Keratinocyte (primary cell): ENCODE data around the gene SNX15. TPM values are rescaled to one million over a fixed set of nuclear protein-coding genes. Genes with fewer than 3 reads are reported as not detected.

Experiments
- DNase-seq: peaks from one replicate; pipeline ENCODE4 v3.0.0-alpha.2; 2011; ENCODE audit warnings: low read depth, missing footprints, low spot score
- FAIRE-seq: peaks from 2 replicates; lab custom pipeline; 2011; peaks lifted over from hg19 to GRCh38; lab: Jason Lieb, UNC
- H2AFZ ChIP-seq: 2 replicates; pipeline ENCODE4 v1.6.0; 2012; ENCODE audit warnings: low read length, control low read depth, inconsistent platforms; ENCODE audit not compliant: control insufficient read depth
- H3K27ac ChIP-seq: 2 replicates; pipeline ENCODE4 v1.5.1; 2011; ENCODE audit warnings: low read length; ENCODE audit not compliant: control insufficient read depth, insufficient read depth
- H3K27me3 ChIP-seq: 3 replicates; pipeline ENCODE4 v1.6.0; 2011; ENCODE audit warnings: low read length; ENCODE audit not compliant: control insufficient read depth, insufficient read depth; ENCODE audit errors: extremely low read depth
- H3K36me3 ChIP-seq, 2 experiments: 2 replicates in 1 of 2; 3 replicates in 1 of 2; pipeline ENCODE4 v1.5.1; 2011; ENCODE audit warnings: low read length in 2 of 2, mild to moderate bottlenecking in 1 of 2; ENCODE audit not compliant: control insufficient read depth in 2 of 2, insufficient read depth in 2 of 2; ENCODE audit errors: extremely low read depth in 1 of 2
- H3K4me1 ChIP-seq: 3 replicates; pipeline ENCODE4 v1.5.1; 2011; ENCODE audit warnings: low read length; ENCODE audit not compliant: control insufficient read depth, insufficient read depth; ENCODE audit errors: extremely low read depth
- H3K4me2 ChIP-seq: 3 replicates; pipeline ENCODE4 v1.6.0; 2011; ENCODE audit warnings: low read depth, low read length; ENCODE audit not compliant: control insufficient read depth, insufficient read depth; ENCODE audit errors: extremely low read depth
- H3K4me3 ChIP-seq, 3 experiments: fragments of 200-600 bp in 1 of 3; sonication (generic) in 1 of 3; 2 replicates in 2 of 3; 3 replicates in 1 of 3; pipeline ENCODE4 v1.5.1; 2011 to 2016; ENCODE audit warnings: low read length in 3 of 3, mild to moderate bottlenecking in 3 of 3, control low read depth in 2 of 3, inconsistent platforms in 1 of 3, low read depth in 1 of 3, mixed read lengths in 1 of 3, mixed run types in 1 of 3, moderate library complexity in 1 of 3; ENCODE audit not compliant: control insufficient read depth in 2 of 3, insufficient read depth in 2 of 3; ENCODE audit errors: extremely low read depth in 1 of 3
- H3K79me2 ChIP-seq: 2 replicates; pipeline ENCODE4 v1.6.0; 2012; ENCODE audit warnings: low read length; ENCODE audit not compliant: control insufficient read depth, insufficient read depth
- H3K9ac ChIP-seq: 3 replicates; pipeline ENCODE4 v1.6.0; 2011; ENCODE audit warnings: low read length; ENCODE audit not compliant: control insufficient read depth, insufficient read depth; ENCODE audit errors: extremely low read depth
- H3K9me1 ChIP-seq: 3 replicates; pipeline ENCODE4 v1.6.0; 2011; ENCODE audit warnings: low read length; ENCODE audit not compliant: control insufficient read depth, insufficient read depth; ENCODE audit errors: extremely low read depth
- H3K9me3 ChIP-seq: 2 replicates; pipeline ENCODE4 v1.5.1; 2012; ENCODE audit warnings: low read depth, low read length; ENCODE audit not compliant: control insufficient read depth
- H4K20me1 ChIP-seq: 3 replicates; pipeline ENCODE4 v1.6.0; 2011; ENCODE audit warnings: low read length; ENCODE audit not compliant: control insufficient read depth, insufficient read depth; ENCODE audit errors: extremely low read depth
- EZH2 ChIP-seq: IDR thresholded peaks from one replicate; pipeline ENCODE4 v1.6.1; 2012; ENCODE audit warnings: inconsistent platforms, mild to moderate bottlenecking, low read length, moderate library complexity
- dilution Hi-C: fragments of 300-500 bp; cut with MboI; formaldehyde crosslinking; loops from one replicate; pipeline ENCODE4 v1.7.0; 2020; ENCODE audit warnings: low sequenced_read_pairs; ENCODE audit not compliant: extremely low pct_ligation_motif_present
- polyA plus RNA-seq, 5 experiments: library from polyadenylated mRNA; depleted of rRNA in 3 of 5; stranded (reverse) in 3 of 5; stranded (forward) in 1 of 5; unstranded in 1 of 5; fragments of >200 nt; gene quantifications; 1 replicate in 1 of 5; 2 replicates in 3 of 5; 3 replicates in 1 of 5; pipeline versions ENCODE4 v1.2.1 to v1.2.3, GENCODE V29; 2011 to 2012; ENCODE audit warnings: missing spikeins in 2 of 5, low read depth in 1 of 5, low replicate concordance in 1 of 5
- TF ChIP-seq, protein P1 (sequence below), 3 experiments: IDR thresholded peaks in 1 of 3; conservative IDR thresholded peaks in 1 of 3; optimal IDR thresholded peaks in 1 of 3; 2 replicates in 2 of 3; 3 replicates in 1 of 3; pipeline versions ENCODE3 to v1.5.1; 2011; ENCODE audit warnings: low read length in 3 of 3, mild to moderate bottlenecking in 3 of 3, moderate library complexity in 2 of 3, control low read depth in 1 of 3, inconsistent platforms in 1 of 3; ENCODE audit not compliant: insufficient read depth in 2 of 3; ENCODE audit errors: extremely low read depth in 1 of 3

The SNX15 gene
- polyA plus RNA-seq, 1 donor (not counting 4 experiments of a cell fraction or from before 2014, with no cell fraction given) = 1.8 TPM

DNA sequence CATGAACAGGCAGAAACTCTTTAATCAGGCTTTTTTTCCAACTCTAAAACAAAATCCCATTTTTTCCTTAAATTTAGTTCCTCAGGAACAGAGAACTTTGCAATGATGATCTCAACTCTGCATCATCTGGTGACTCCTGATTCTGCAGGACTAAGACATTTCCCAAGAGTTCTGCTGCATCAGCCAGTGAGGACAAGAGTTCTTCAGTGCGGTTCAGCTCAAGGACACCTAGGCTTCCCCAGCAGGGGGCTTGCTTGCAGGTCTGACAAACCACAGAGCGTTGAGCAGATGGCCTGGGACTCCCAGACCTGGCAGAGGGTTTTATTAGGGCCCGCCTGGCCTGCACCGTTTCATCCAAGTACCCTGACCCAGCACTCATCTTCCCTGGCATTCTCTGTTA, 50.2 kb downstream of the SNX15 start:
- Histone ChIP-seq H3K9me3 (no peaks in the 10 kb centered on the region), H3K27me3 (no peaks in the 10 kb centered on the region), H2AFZ (no peak overlapping the region), H3K9ac (no peak overlapping the region), H3K9me1 (peaks cover 3% of the 10 kb centered on the region), H4K20me1 (no peaks in the 10 kb centered on the region), H3K4me3 (no peak overlapping the region), H3K27ac (no peak overlapping the region), H3K4me2 (no peak overlapping the region), H3K79me2 (peaks cover 32% of the 10 kb centered on the region), H3K36me3 (peaks cover 0 to 31% of the 10 kb centered on the region in 2 experiments), H3K4me1 (peaks cover 14% of the 10 kb centered on the region)
- TF ChIP-seq, protein P1, sequence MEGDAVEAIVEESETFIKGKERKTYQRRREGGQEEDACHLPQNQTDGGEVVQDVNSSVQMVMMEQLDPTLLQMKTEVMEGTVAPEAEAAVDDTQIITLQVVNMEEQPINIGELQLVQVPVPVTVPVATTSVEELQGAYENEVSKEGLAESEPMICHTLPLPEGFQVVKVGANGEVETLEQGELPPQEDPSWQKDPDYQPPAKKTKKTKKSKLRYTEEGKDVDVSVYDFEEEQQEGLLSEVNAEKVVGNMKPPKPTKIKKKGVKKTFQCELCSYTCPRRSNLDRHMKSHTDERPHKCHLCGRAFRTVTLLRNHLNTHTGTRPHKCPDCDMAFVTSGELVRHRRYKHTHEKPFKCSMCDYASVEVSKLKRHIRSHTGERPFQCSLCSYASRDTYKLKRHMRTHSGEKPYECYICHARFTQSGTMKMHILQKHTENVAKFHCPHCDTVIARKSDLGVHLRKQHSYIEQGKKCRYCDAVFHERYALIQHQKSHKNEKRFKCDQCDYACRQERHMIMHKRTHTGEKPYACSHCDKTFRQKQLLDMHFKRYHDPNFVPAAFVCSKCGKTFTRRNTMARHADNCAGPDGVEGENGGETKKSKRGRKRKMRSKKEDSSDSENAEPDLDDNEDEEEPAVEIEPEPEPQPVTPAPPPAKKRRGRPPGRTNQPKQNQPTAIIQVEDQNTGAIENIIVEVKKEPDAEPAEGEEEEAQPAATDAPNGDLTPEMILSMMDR (optimal IDR thresholded peaks at IDR 0.05 in 1 of 3, IDR thresholded peaks at IDR 0.05 in 1 of 3, conservative IDR thresholded peaks at IDR 0.05 in 1 of 3; ENCODE audit: extremely low read depth in 1 of 3, insufficient read depth in 2 of 3, low read length in 3 of 3) = no peak
- TF ChIP-seq EZH2 = no peak
- DNase-seq (no peak), FAIRE-seq (no peak)
- dilution Hi-C loops = no loop called here

DNA sequence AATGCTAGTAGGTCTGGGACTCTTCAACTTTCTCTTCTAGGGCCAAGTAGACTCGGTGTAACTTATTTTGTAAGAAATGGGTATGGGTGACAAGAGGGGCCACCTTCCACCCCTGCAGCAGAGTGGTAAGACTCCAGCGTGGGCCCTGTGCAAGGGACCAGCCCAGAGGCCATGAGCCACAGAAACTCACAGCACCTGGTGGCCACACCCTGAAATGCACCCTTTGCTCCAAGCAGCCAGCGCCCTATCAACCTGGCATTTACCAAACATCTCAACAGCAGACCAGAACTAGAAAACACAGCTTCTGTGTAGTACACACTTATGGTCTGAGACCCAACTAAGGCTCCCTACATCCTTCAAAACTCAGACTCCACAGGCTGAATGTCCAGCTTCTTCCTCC, 50.9 kb downstream of the SNX15 start:
- DNase-seq (no peak), FAIRE-seq (no peak)
- no peaks in the 10 kb centered on the region for H4K20me1 ChIP-seq
- dilution Hi-C loops = no loop called here
- H3K27me3 ChIP-seq = no peaks in the 10 kb centered on the region
- H3K4me2 ChIP-seq = no peak overlapping the region
- no peak overlapping the region for H3K9ac ChIP-seq
- H3K9me1 ChIP-seq = peaks cover 3% of the 10 kb centered on the region
- peaks cover 0 to 31% of the 10 kb centered on the region in 2 experiments for H3K36me3 ChIP-seq
- TF ChIP-seq EZH2 = no peak
- TF ChIP-seq, protein P1 (optimal IDR thresholded peaks at IDR 0.05 in 1 of 3, IDR thresholded peaks at IDR 0.05 in 1 of 3, conservative IDR thresholded peaks at IDR 0.05 in 1 of 3; ENCODE audit: extremely low read depth in 1 of 3, insufficient read depth in 2 of 3, low read length in 3 of 3) = peak; percentile 83 to 86 (median 85)
- no peak overlapping the region for H3K27ac ChIP-seq
- no peak overlapping the region for H3K4me3 ChIP-seq
- H3K79me2 ChIP-seq = peaks cover 39% of the 10 kb centered on the region
- H3K9me3 ChIP-seq = no peaks in the 10 kb centered on the region
- peaks cover 20% of the 10 kb centered on the region for H3K4me1 ChIP-seq
- peak overlapping the region; percentile 41 for H2AFZ ChIP-seq
